ENCODE measurements around the gene SH3BP1. TPM values are rescaled to one million over a fixed set of nuclear protein-coding genes. Genes with fewer than 3 reads are reported as not detected.

The SH3BP1 gene
- total RNA-seq, 2 donors from 2014 or later: 99.0 to 103 TPM

GRCh38 chr22:37659066-37659896 is 19.8 kb downstream of the SH3BP1 start:
- Mint-ChIP-seq H3K4me3 (peak overlapping the region; percentile 89 to 91), H3K4me1 (ENCODE audit: low read depth) (peaks cover 43% of the 10 kb centered on the region), H3K27me3 (ENCODE audit: low read depth) (no peaks in the 10 kb centered on the region), H3K9me3 (no peaks in the 10 kb centered on the region), H3K27ac (peak overlapping the region; percentile 76), H3K36me3 (ENCODE audit: insufficient read depth in 2 of 2) (peaks cover 0 to 2% of the 10 kb centered on the region in 2 donors)
- ATAC-seq (replicated peaks in 1 of 2): peak; percentile 6 to 15
- peak; percentile 27 to 44 for DNase-seq

- Mint-ChIP-seq H3K4me1 (ENCODE audit: low read depth) (peaks cover 43% of the 10 kb centered on the region), H3K27me3 (ENCODE audit: low read depth) (no peaks in the 10 kb centered on the region)
These were observed 20.6 kb downstream of the SH3BP1 start for GRCh38 chr22:37659897-37660708.

GRCh38 chr22:37660709-37661045 is 21.2 kb downstream of the SH3BP1 start:
- H3K9me3 Mint-ChIP-seq: no peaks in the 10 kb centered on the region
- H3K36me3 Mint-ChIP-seq (ENCODE audit: insufficient read depth in 2 of 2): peaks cover 0 to 2% of the 10 kb centered on the region in 2 donors
- H3K4me1 Mint-ChIP-seq (ENCODE audit: low read depth): peaks cover 43% of the 10 kb centered on the region
- H3K27me3 Mint-ChIP-seq (ENCODE audit: low read depth): no peaks in the 10 kb centered on the region
- DNase-seq (no peak), ATAC-seq (replicated peaks in 1 of 2) (no peak)
- peak overlapping the region; percentile 89 to 91 for H3K4me3 Mint-ChIP-seq
- H3K27ac Mint-ChIP-seq: no peak overlapping the region

More at GRCh38 chr22:37659897-37660708, 20.6 kb downstream of the SH3BP1 start:
- peak overlapping the region; percentile 89 to 91 for H3K4me3 Mint-ChIP-seq
- DNase-seq: no peak
- H3K9me3 Mint-ChIP-seq: no peaks in the 10 kb centered on the region
- ATAC-seq (replicated peaks in 1 of 2): no peak
- H3K36me3 Mint-ChIP-seq (ENCODE audit: insufficient read depth in 2 of 2): peaks cover 0 to 2% of the 10 kb centered on the region in 2 donors
- peak overlapping the region; percentile 76 for H3K27ac Mint-ChIP-seq

- DNase-seq (peak in 1 of 2 donors; percentile 30), ATAC-seq (replicated peaks in 1 of 2) (no peak)
- Mint-ChIP-seq H3K9me3 (no peaks in the 10 kb centered on the region), H3K27ac (no peak overlapping the region), H3K4me3 (peak overlapping the region; percentile 89 to 91), H3K27me3 (ENCODE audit: low read depth) (no peaks in the 10 kb centered on the region), H3K36me3 (ENCODE audit: insufficient read depth in 2 of 2) (peaks cover 0 to 2% of the 10 kb centered on the region in 2 donors), H3K4me1 (ENCODE audit: low read depth) (peaks cover 43% of the 10 kb centered on the region)
These were observed 21.9 kb downstream of the SH3BP1 start for GRCh38 chr22:37661160-37661924.

- DNase-seq: no peak
- H3K4me1 Mint-ChIP-seq (ENCODE audit: low read depth): peaks cover 43% of the 10 kb centered on the region
- H3K4me3 Mint-ChIP-seq: no peak overlapping the region
- H3K27ac Mint-ChIP-seq: no peak overlapping the region
- H3K27me3 Mint-ChIP-seq (ENCODE audit: low read depth): no peaks in the 10 kb centered on the region
- no peak for ATAC-seq (replicated peaks in 1 of 2)
- H3K36me3 Mint-ChIP-seq (ENCODE audit: insufficient read depth in 2 of 2): peaks cover 0 to 4% of the 10 kb centered on the region in 2 donors
- no peaks in the 10 kb centered on the region for H3K9me3 Mint-ChIP-seq
These were observed 22.6 kb downstream of the SH3BP1 start for GRCh38 chr22:37662039-37662438.

GRCh38 chr22:37663521-37664140 is 24.2 kb downstream of the SH3BP1 start:
- peaks cover 34% of the 10 kb centered on the region for H3K4me1 Mint-ChIP-seq (ENCODE audit: low read depth)
- peaks cover 0 to 4% of the 10 kb centered on the region in 2 donors for H3K36me3 Mint-ChIP-seq (ENCODE audit: insufficient read depth in 2 of 2)

GRCh38 chr22:37664249-37665101 is 25.0 kb downstream of the SH3BP1 start:
- peaks cover 32% of the 10 kb centered on the region for H3K4me1 Mint-ChIP-seq (ENCODE audit: low read depth)
- H3K27ac Mint-ChIP-seq: no peak overlapping the region
- H3K27me3 Mint-ChIP-seq (ENCODE audit: low read depth): no peaks in the 10 kb centered on the region
- peaks cover 0 to 4% of the 10 kb centered on the region in 2 donors for H3K36me3 Mint-ChIP-seq (ENCODE audit: insufficient read depth in 2 of 2)
- ATAC-seq (replicated peaks in 1 of 2) (no peak), DNase-seq (no peak)
- H3K9me3 Mint-ChIP-seq: no peaks in the 10 kb centered on the region
- no peak overlapping the region for H3K4me3 Mint-ChIP-seq

More at GRCh38 chr22:37663521-37664140, 24.2 kb downstream of the SH3BP1 start:
- Mint-ChIP-seq H3K9me3 (no peaks in the 10 kb centered on the region), H3K27ac (no peak overlapping the region), H3K27me3 (ENCODE audit: low read depth) (no peaks in the 10 kb centered on the region), H3K4me3 (no peak overlapping the region)
- DNase-seq (no peak), ATAC-seq (replicated peaks in 1 of 2) (no peak)

GRCh38 chr22:37665487-37665886 is 26.0 kb downstream of the SH3BP1 start:
- H3K4me3 Mint-ChIP-seq: no peak overlapping the region
- no peak for ATAC-seq (replicated peaks in 1 of 2)
- H3K9me3 Mint-ChIP-seq: no peaks in the 10 kb centered on the region
- H3K27ac Mint-ChIP-seq: no peak overlapping the region
- H3K4me1 Mint-ChIP-seq (ENCODE audit: low read depth): peaks cover 26% of the 10 kb centered on the region
- no peak for DNase-seq
- no peaks in the 10 kb centered on the region for H3K27me3 Mint-ChIP-seq (ENCODE audit: low read depth)
- H3K36me3 Mint-ChIP-seq (ENCODE audit: insufficient read depth in 2 of 2): peaks cover 0 to 4% of the 10 kb centered on the region in 2 donors

GRCh38 chr22:37669586-37669985 is 30.1 kb downstream of the SH3BP1 start:
- Mint-ChIP-seq H3K4me3 (no peak overlapping the region), H3K27me3 (ENCODE audit: low read depth) (no peaks in the 10 kb centered on the region), H3K9me3 (no peaks in the 10 kb centered on the region), H3K4me1 (ENCODE audit: low read depth) (peaks cover 32% of the 10 kb centered on the region), H3K27ac (no peak overlapping the region), H3K36me3 (ENCODE audit: insufficient read depth in 2 of 2) (peaks cover 0 to 2% of the 10 kb centered on the region in 2 donors)
- ATAC-seq (replicated peaks in 1 of 2): peak; percentile 23 to 44
- DNase-seq: no peak

- Mint-ChIP-seq H3K27me3 (ENCODE audit: low read depth) (no peaks in the 10 kb centered on the region), H3K9me3 (no peaks in the 10 kb centered on the region), H3K27ac (no peak overlapping the region), H3K4me1 (ENCODE audit: low read depth) (peaks cover 54% of the 10 kb centered on the region), H3K4me3 (peak overlapping the region; percentile 9 to 57), H3K36me3 (ENCODE audit: insufficient read depth in 2 of 2) (no peaks in the 10 kb centered on the region)
- DNase-seq (no peak), ATAC-seq (replicated peaks in 1 of 2) (no peak)
These were observed 32.9 kb downstream of the SH3BP1 start for GRCh38 chr22:37672206-37672919.

GRCh38 chr22:37672920-37673455 is 33.5 kb downstream of the SH3BP1 start:
- Mint-ChIP-seq H3K4me3 (peak overlapping the region; percentile 9 to 57), H3K27ac (no peak overlapping the region), H3K4me1 (ENCODE audit: low read depth) (peaks cover 59% of the 10 kb centered on the region), H3K9me3 (no peaks in the 10 kb centered on the region), H3K36me3 (ENCODE audit: insufficient read depth in 2 of 2) (no peaks in the 10 kb centered on the region), H3K27me3 (ENCODE audit: low read depth) (no peaks in the 10 kb centered on the region)
- ATAC-seq (replicated peaks in 1 of 2) (no peak), DNase-seq (peak in 1 of 2 donors; percentile 15)

Measured in activated T-cell treated with anti-CD3 and anti-CD28 coated beads, Interleukin-2, amount 50 U/mL, for 72 hours (primary cell).